Neutrophil (primary cell): ENCODE results near the gene SOX5.

Experiments
- H3K27ac ChIP-seq: fragments of 200-600 bp; sonication (generic); 2 replicates; pipeline ENCODE4 v1.5.1; 2016; ENCODE audit warnings: mild to moderate bottlenecking, moderate library complexity
- H3K27me3 ChIP-seq: fragments of 200-600 bp; sonication (generic); 2 replicates; pipeline ENCODE4 v1.6.0; 2016; ENCODE audit warnings: mild to moderate bottlenecking
- H3K36me3 ChIP-seq: fragments of 200-600 bp; sonication (generic); 2 replicates; pipeline ENCODE4 v1.5.1; 2017
- H3K4me1 ChIP-seq, 2 experiments: fragments of 200-600 bp in 1 of 2; sonication (generic) in 1 of 2; 1 replicate in 1 of 2; 2 replicates in 1 of 2; pipeline versions ENCODE4 v1.5.1 to v1.6.1; 2013 to 2016; ENCODE audit warnings: low read depth in 1 of 2, low read length in 1 of 2, mild to moderate bottlenecking in 1 of 2, moderate library complexity in 1 of 2; ENCODE audit not compliant: control insufficient read depth in 1 of 2, insufficient read depth in 1 of 2
- H3K4me3 ChIP-seq, 2 experiments: fragments of 200-600 bp in 1 of 2; sonication (generic) in 1 of 2; 1 replicate in 1 of 2; 2 replicates in 1 of 2; pipeline ENCODE4 v1.5.1; 2013 to 2016; ENCODE audit warnings: low read depth in 1 of 2, low read length in 1 of 2, mild to moderate bottlenecking in 1 of 2, moderate library complexity in 1 of 2
- H3K9me3 ChIP-seq: fragments of 200-600 bp; sonication (generic); 2 replicates; pipeline ENCODE4 v1.5.1; 2016
- CTCF ChIP-seq: fragments of 200-600 bp; sonication (generic); IDR thresholded peaks from 2 replicates; pipeline ENCODE4 v1.5.1; 2016; ENCODE audit warnings: antibody characterized with exemption

The SOX5 gene

GRCh38 chr12:23810329-23810902, 139.1 kb downstream of the SOX5 start:
- H3K36me3 ChIP-seq = no peaks in the 10 kb centered on the region
- no peaks in the 10 kb centered on the region for H3K9me3 ChIP-seq
- no peaks in the 10 kb centered on the region for H3K27me3 ChIP-seq
- no peaks in the 10 kb centered on the region for H3K4me1 ChIP-seq
- no peak overlapping the region for H3K27ac ChIP-seq
- TF ChIP-seq CTCF = no peak
- no peak overlapping the region for H3K4me3 ChIP-seq

GRCh38 chr12:23803540-23803939, 145.9 kb downstream of the SOX5 start:
- H3K27ac ChIP-seq = no peak overlapping the region
- no peak for TF ChIP-seq CTCF
- no peak overlapping the region for H3K4me3 ChIP-seq
- no peaks in the 10 kb centered on the region for H3K9me3 ChIP-seq
- no peaks in the 10 kb centered on the region for H3K4me1 ChIP-seq
- no peaks in the 10 kb centered on the region for H3K36me3 ChIP-seq
- no peaks in the 10 kb centered on the region for H3K27me3 ChIP-seq

GRCh38 chr12:23795494-23795893, 154.0 kb downstream of the SOX5 start:
- Histone ChIP-seq H3K4me1 (no peaks in the 10 kb centered on the region), H3K27me3 (no peaks in the 10 kb centered on the region), H3K36me3 (no peaks in the 10 kb centered on the region), H3K4me3 (no peak overlapping the region), H3K9me3 (no peaks in the 10 kb centered on the region), H3K27ac (no peak overlapping the region)
- no peak for TF ChIP-seq CTCF

- no peaks in the 10 kb centered on the region for H3K4me1 ChIP-seq
- no peaks in the 10 kb centered on the region for H3K27me3 ChIP-seq
- no peak overlapping the region for H3K27ac ChIP-seq
- no peaks in the 10 kb centered on the region for H3K36me3 ChIP-seq
- TF ChIP-seq CTCF = no peak
- no peak overlapping the region for H3K4me3 ChIP-seq
- H3K9me3 ChIP-seq = no peaks in the 10 kb centered on the region
Observed at GRCh38 chr12:23781118-23781517, 168.4 kb downstream of the SOX5 start.

- H3K9me3 ChIP-seq = no peaks in the 10 kb centered on the region
- TF ChIP-seq CTCF = no peak
- no peaks in the 10 kb centered on the region for H3K4me1 ChIP-seq
- H3K27ac ChIP-seq = no peak overlapping the region
- H3K4me3 ChIP-seq = no peak overlapping the region
- no peaks in the 10 kb centered on the region for H3K27me3 ChIP-seq
- no peaks in the 10 kb centered on the region for H3K36me3 ChIP-seq
Observed at GRCh38 chr12:23775208-23775607, 174.3 kb downstream of the SOX5 start.
